Gastrocnemius medialis (tissue), 4 donors: Measurements from ENCODE around the gene DOCK10. TPM values are rescaled to one million over a fixed set of nuclear protein-coding genes. Genes with fewer than 3 reads are reported as not detected.
A peak's percentile ranks its signal among the peaks of the same experiment; 100 is the strongest.

Source experiments
- ATAC-seq, 2 donors: fragments of 150-250 bp; one replicate each; pipeline ENCODE4 v1.9.1; 2016
- DNase-seq, 2 donors: peaks; one replicate each; pipeline ENCODE4 v3.0.0-alpha.2; 2019
- H3K27ac ChIP-seq, 4 donors: fragments of 200-600 bp; sonication (generic); 1 replicate in 1 of 4; 2 replicates in 3 of 4; pipeline ENCODE4 v1.5.1; 2016 to 2018; ENCODE audit warnings: mild to moderate bottlenecking in 2 of 4, moderate library complexity in 1 of 4
- H3K27me3 ChIP-seq, 3 donors: fragments of 200-600 bp; sonication (generic) in 2 of 3; 1 replicate in 1 of 3; 2 replicates in 2 of 3; pipeline versions ENCODE4 v1.5.1 to v1.6.0; 2016 to 2019; ENCODE audit warnings: mild to moderate bottlenecking in 1 of 3, moderate library complexity in 1 of 3
- H3K36me3 ChIP-seq, 2 donors: fragments of 200-600 bp; sonication (generic) in 1 of 2; one replicate each; pipeline ENCODE4 v1.5.1; 2017 to 2018
- H3K4me1 ChIP-seq, 2 donors: fragments of 200-600 bp; sonication (generic) in 1 of 2; one replicate each; pipeline ENCODE4 v1.5.1; 2016 to 2017; ENCODE audit warnings: mild to moderate bottlenecking in 2 of 2
- H3K4me3 ChIP-seq, 4 donors: fragments of 200-600 bp; sonication (generic) in 3 of 4; 1 replicate in 1 of 4; 2 replicates in 3 of 4; pipeline ENCODE4 v1.5.1; 2016 to 2019; ENCODE audit warnings: mild to moderate bottlenecking in 2 of 4
- H3K9me3 ChIP-seq, 3 donors: fragments of 200-600 bp; sonication (generic) in 2 of 3; 1 replicate in 1 of 3; 2 replicates in 2 of 3; pipeline ENCODE4 v1.5.1; 2016 to 2019
- CTCF ChIP-seq, 5 experiments: fragments of 450-650 bp in 3 of 5; fragments of 200-600 bp in 2 of 5; sonication (generic) in 2 of 5; IDR thresholded peaks in 4 of 5; conservative IDR thresholded peaks in 1 of 5; 1 replicate in 4 of 5; 2 replicates in 1 of 5; pipeline ENCODE4 v1.5.1; 2016 to 2019; ENCODE audit warnings: antibody characterized with exemption in 5 of 5, mild to moderate bottlenecking in 3 of 5, moderate library complexity in 3 of 5
- POLR2A ChIP-seq, 2 donors: fragments of 450-650 bp; IDR thresholded peaks; one replicate each; pipeline ENCODE4 v1.6.1; 2017; ENCODE audit warnings: antibody characterized with exemption in 2 of 2, mild to moderate bottlenecking in 2 of 2, moderate library complexity in 2 of 2
- in situ Hi-C, 4 donors: fragments of 200-750 bp; cut with MboI; loops; one replicate each; pipeline versions ENCODE4 v1.15.0 to v1.8.0; 2017; ENCODE audit warnings: low sequenced_read_pairs in 4 of 4
- intact Hi-C: fragments of 100-400 bp; cut with DNase I; formaldehyde crosslinking; loops from one replicate; pipeline ENCODE4 v1.15.1; 2023; ENCODE audit warnings: low total_unique reads
- total RNA-seq, 4 donors: library from RNA; depleted of rRNA; stranded (reverse); fragments of >200 nt; gene quantifications; one replicate each; pipeline versions ENCODE4 v1.1.0 to v1.2.3, GENCODE V29; 2016

The DOCK10 gene
- total RNA-seq, 4 donors from 2014 or later = 0.97 to 1.9 (median 1.4) TPM

- H3K36me3 ChIP-seq = no peaks in the 10 kb centered on the region
- H3K27me3 ChIP-seq = no peaks in the 10 kb centered on the region
- ATAC-seq (no peak), DNase-seq (peak in 1 of 2 donors; percentile 17)
- no peak overlapping the region for H3K27ac ChIP-seq
- no peaks in the 10 kb centered on the region for H3K9me3 ChIP-seq
- no peak overlapping the region for H3K4me3 ChIP-seq
- TF ChIP-seq CTCF (IDR thresholded peaks at IDR 0.05 in 4 of 5, conservative IDR thresholded peaks at IDR 0.05 in 1 of 5) (no peak), POLR2A (IDR thresholded peaks at IDR 0.05) (no peak)
- in situ Hi-C loops (no loop called here), intact Hi-C loops (no loop called here)
- H3K4me1 ChIP-seq = peaks cover 4 to 19% of the 10 kb centered on the region in 2 donors
Measured at GRCh38 chr2:224927646-224928173, 114.6 kb downstream of the DOCK10 start.

- DNase-seq (no peak), ATAC-seq (no peak)
- no peak overlapping the region for H3K4me3 ChIP-seq
- intact Hi-C loops = no loop called here
- no peaks in the 10 kb centered on the region for H3K27me3 ChIP-seq
- TF ChIP-seq POLR2A (IDR thresholded peaks at IDR 0.05) (no peak), CTCF (IDR thresholded peaks at IDR 0.05 in 4 of 5, conservative IDR thresholded peaks at IDR 0.05 in 1 of 5) (no peak)
- H3K27ac ChIP-seq = no peak overlapping the region
- no peaks in the 10 kb centered on the region for H3K36me3 ChIP-seq
- peaks cover 1 to 12% of the 10 kb centered on the region in 2 donors for H3K4me1 ChIP-seq
- H3K9me3 ChIP-seq = no peaks in the 10 kb centered on the region
- in situ Hi-C loops = no loop called here
Measured at GRCh38 chr2:224927011-224927410, 115.3 kb downstream of the DOCK10 start.

- no peak for TF ChIP-seq POLR2A (IDR thresholded peaks at IDR 0.05)
- no peak for TF ChIP-seq CTCF (IDR thresholded peaks at IDR 0.05 in 4 of 5, conservative IDR thresholded peaks at IDR 0.05 in 1 of 5)
- H3K27ac ChIP-seq = no peak overlapping the region
- no peaks in the 10 kb centered on the region for H3K36me3 ChIP-seq
- H3K4me3 ChIP-seq = no peak overlapping the region
- no peaks in the 10 kb centered on the region for H3K4me1 ChIP-seq
- no peaks in the 10 kb centered on the region for H3K27me3 ChIP-seq
- ATAC-seq (no peak), DNase-seq (no peak)
- H3K9me3 ChIP-seq = no peaks in the 10 kb centered on the region
- intact Hi-C loops = no loop called here
- in situ Hi-C loops = no loop called here
Measured at GRCh38 chr2:224925810-224926100, 116.5 kb downstream of the DOCK10 start.

GRCh38 chr2:224925061-224925809, 117.0 kb downstream of the DOCK10 start:
- intact Hi-C loops = no loop called here
- Histone ChIP-seq H3K27ac (no peak overlapping the region), H3K9me3 (no peaks in the 10 kb centered on the region), H3K27me3 (no peaks in the 10 kb centered on the region), H3K36me3 (no peaks in the 10 kb centered on the region), H3K4me1 (no peaks in the 10 kb centered on the region), H3K4me3 (no peak overlapping the region)
- in situ Hi-C loops = no loop called here
- TF ChIP-seq POLR2A (IDR thresholded peaks at IDR 0.05) (no peak), CTCF (IDR thresholded peaks at IDR 0.05 in 4 of 5, conservative IDR thresholded peaks at IDR 0.05 in 1 of 5) (no peak)
- DNase-seq (no peak), ATAC-seq (no peak)
